ENCODE results near the gene KRI1. TPM values are rescaled to one million over a fixed set of nuclear protein-coding genes. Genes with fewer than 3 reads are reported as not detected.
A peak's percentile ranks its signal among the peaks of the same experiment; 100 is the strongest.

KRI1 gene
- polyA plus RNA-seq, 1 donor from 2014 or later: 35.6 TPM

DNA sequence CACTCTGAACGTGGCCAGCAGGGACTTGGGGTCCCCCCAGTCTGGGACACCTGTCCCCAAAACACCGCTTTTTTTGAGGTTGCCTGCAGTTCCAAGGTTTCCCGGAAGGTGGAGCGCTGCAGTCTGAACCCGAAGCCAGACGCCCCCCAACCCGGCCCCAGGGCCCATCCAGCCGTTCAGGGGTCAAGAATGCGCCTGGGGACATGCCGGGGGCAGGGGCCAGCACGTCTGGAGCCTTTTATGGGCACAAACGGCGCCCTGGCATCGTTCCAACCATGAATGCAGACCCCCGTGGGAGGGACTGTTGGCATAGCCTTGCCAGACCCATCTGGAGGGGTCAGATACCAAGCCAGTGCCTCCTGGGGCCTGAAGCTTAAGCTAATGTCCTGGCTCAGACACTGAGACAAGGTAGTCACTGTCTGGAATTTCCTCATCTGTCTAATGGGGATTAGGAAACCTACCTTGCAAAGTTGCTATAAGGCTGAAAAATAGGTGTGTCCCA, 55.5 kb downstream of the KRI1 start:
- Mint-ChIP-seq H3K27me3 (peaks cover 26% of the 10 kb centered on the region), H3K27ac (peak overlapping the region in 1 of 3 donors; percentile 39), H3K36me3 (no peaks in the 10 kb centered on the region), H3K9me3 (peaks cover 0 to 2% (median 0%) of the 10 kb centered on the region in 3 donors), H3K4me1 (peaks cover 5 to 7% (median 5%) of the 10 kb centered on the region in 3 donors), H3K4me3 (peak overlapping the region in 1 of 4 donors; percentile 76)

DNA sequence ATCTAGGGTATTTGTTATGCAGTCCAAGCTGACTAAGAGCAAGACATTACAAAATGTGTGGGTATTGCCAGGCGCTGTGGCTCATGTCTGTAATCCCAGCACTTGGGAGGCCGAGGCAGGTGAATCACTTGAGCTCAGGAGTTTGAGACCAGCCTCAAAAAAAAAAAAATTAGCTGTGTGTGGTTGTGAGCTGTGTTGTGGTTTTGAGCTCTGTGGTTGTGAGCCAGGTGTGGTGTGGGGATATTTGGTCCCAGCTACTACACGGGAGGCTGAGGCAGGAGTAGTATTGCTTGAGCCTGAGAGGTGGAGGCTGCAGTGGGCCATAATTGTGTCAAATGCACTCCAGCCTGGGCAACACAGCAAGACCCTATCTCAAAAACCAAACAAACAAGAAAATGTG, 57.1 kb downstream of the KRI1 start:
- peaks cover 4 to 7% (median 5%) of the 10 kb centered on the region in 3 donors for H3K4me1 Mint-ChIP-seq
- H3K27me3 Mint-ChIP-seq: peaks cover 15% of the 10 kb centered on the region
- H3K36me3 Mint-ChIP-seq: no peaks in the 10 kb centered on the region
- H3K4me3 Mint-ChIP-seq: peak overlapping the region in 1 of 4 donors; percentile 26
- no peak overlapping the region for H3K27ac Mint-ChIP-seq
- H3K9me3 Mint-ChIP-seq: peaks cover 0 to 2% (median 0%) of the 10 kb centered on the region in 3 donors

DNA sequence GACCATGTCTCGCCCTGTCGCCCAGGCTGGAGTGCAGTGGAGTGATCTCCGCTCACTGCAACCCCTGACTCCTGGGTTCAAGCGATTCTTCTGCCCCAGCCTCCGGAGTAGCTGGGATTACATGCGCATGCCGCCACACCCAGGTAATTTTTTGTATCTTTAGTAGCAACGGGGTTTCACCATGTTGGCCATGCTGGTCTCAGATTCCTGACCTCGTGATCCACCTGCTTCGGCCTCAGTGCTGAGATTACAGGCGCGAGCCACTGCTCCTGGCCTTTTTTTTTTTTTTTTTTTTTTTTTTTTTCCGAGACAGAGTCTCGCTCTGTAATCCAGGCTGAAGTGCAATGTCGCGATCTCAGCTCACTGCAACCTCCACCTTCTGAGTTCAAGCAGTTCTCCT, 57.8 kb downstream of the KRI1 start:
- peak overlapping the region in 1 of 4 donors; percentile 26 for H3K4me3 Mint-ChIP-seq
- H3K27ac Mint-ChIP-seq: no peak overlapping the region
- no peaks in the 10 kb centered on the region for H3K9me3 Mint-ChIP-seq

GRCh38 chr19:10505583-10506229, 60.1 kb downstream of the KRI1 start:
- H3K4me1 Mint-ChIP-seq: peaks cover 3 to 12% (median 10%) of the 10 kb centered on the region in 3 donors
- H3K27ac Mint-ChIP-seq: peak overlapping the region; percentile 27 to 46 (median 43)
- no peaks in the 10 kb centered on the region for H3K9me3 Mint-ChIP-seq
- no peaks in the 10 kb centered on the region for H3K36me3 Mint-ChIP-seq
- peak overlapping the region; percentile 55 to 78 (median 66) for H3K4me3 Mint-ChIP-seq
- H3K27me3 Mint-ChIP-seq: peaks cover 4% of the 10 kb centered on the region

More for the DNA sequence above, 57.8 kb downstream of the KRI1 start:
- H3K4me1 Mint-ChIP-seq: peaks cover 0 to 7% (median 5%) of the 10 kb centered on the region in 3 donors
- H3K27me3 Mint-ChIP-seq: peaks cover 9% of the 10 kb centered on the region
- H3K36me3 Mint-ChIP-seq: no peaks in the 10 kb centered on the region

Other genes starting within 250 kb of the KRI1 start
- gene FDX2, start 250.0 kb downstream of the KRI1 start, polyA plus RNA-seq: 12.8 TPM
- 25.9 TPM for gene RAVER1, start 232.5 kb downstream of the KRI1 start, polyA plus RNA-seq
- 230 TPM for gene ICAM3, start 226.4 kb downstream of the KRI1 start, polyA plus RNA-seq
- 69.0 TPM for gene TYK2, start 185.4 kb downstream of the KRI1 start, polyA plus RNA-seq
- gene CDC37, start 162.5 kb downstream of the KRI1 start, polyA plus RNA-seq: 78.8 TPM
- gene PDE4A, start 145.5 kb downstream of the KRI1 start, polyA plus RNA-seq: 2.9 TPM
- 32.9 TPM for gene KEAP1, start 62.7 kb downstream of the KRI1 start, polyA plus RNA-seq
- gene S1PR5, start 48.6 kb downstream of the KRI1 start, polyA plus RNA-seq: 5.1 TPM
- gene ATG4D, start 22.1 kb downstream of the KRI1 start, polyA plus RNA-seq: 21.0 TPM
- gene CDKN2D, start 3.0 kb upstream of the KRI1 start, polyA plus RNA-seq: 193 TPM
- not detected for gene AP1M2, start 21.3 kb upstream of the KRI1 start, polyA plus RNA-seq
- 332 TPM for gene SLC44A2, start 59.5 kb upstream of the KRI1 start, polyA plus RNA-seq
- 106 TPM for gene ILF3, start 88.3 kb upstream of the KRI1 start, polyA plus RNA-seq
- gene QTRT1, start 135.4 kb upstream of the KRI1 start, polyA plus RNA-seq: 53.5 TPM
- gene DNM2, start 152.1 kb upstream of the KRI1 start, polyA plus RNA-seq: 109 TPM

All from IgD-negative memory B cell (primary cell).